ENCODE results near the gene SF3B2.

- TF ChIP-seq CTCF (IDR thresholded peaks at IDR 0.05; ENCODE audit: low read depth, low read length) (no peak), EZH2phosphoT487 (IDR thresholded peaks at IDR 0.05; ENCODE audit: low read depth) (no peak)
Observed at GRCh38 chr11:66072081-66072480, 19.9 kb downstream of the SF3B2 start.
